Prostate gland (tissue), 2 donors: ENCODE measurements around the gene SUMF1. TPM values are rescaled to one million over a fixed set of nuclear protein-coding genes. Genes with fewer than 3 reads are reported as not detected.
"Not testable (repeated sequence)": the region's sequence is repeated elsewhere in the genome, so short reads cannot be mapped to it uniquely, and the experiment has no call there.

Source experiments
- DNase-seq: peaks from one replicate; pipeline ENCODE4 v3.0.0-alpha.2; 2019; ENCODE audit warnings: low spot score
- H3K27ac ChIP-seq, 2 donors: fragments of 200-600 bp; sonication (generic); 2 replicates each; pipeline ENCODE4 v1.5.1; 2017 to 2019
- H3K27me3 ChIP-seq: fragments of 200-600 bp; sonication (generic); replicated peaks from 2 replicates; pipeline ENCODE4 v1.5.1; 2019; ENCODE audit not compliant: insufficient read depth
- H3K36me3 ChIP-seq, 2 donors: fragments of 200-600 bp; sonication (generic); 1 replicate in 1 of 2; 2 replicates in 1 of 2; pipeline versions ENCODE4 v1.5.1 to v1.8.1; 2017 to 2019
- H3K4me1 ChIP-seq: fragments of 200-600 bp; sonication (generic); replicated peaks from 2 replicates; pipeline ENCODE4 v1.5.1; 2019
- H3K4me3 ChIP-seq, 2 donors: fragments of 200-600 bp; sonication (generic); 2 replicates each; pipeline ENCODE4 v1.5.1; 2017 to 2019
- H3K9me3 ChIP-seq: fragments of 200-600 bp; sonication (generic); 2 replicates; pipeline ENCODE4 v1.5.1; 2017
- CTCF ChIP-seq, 4 experiments: fragments of 200-600 bp in 2 of 4; fragments of 450-650 bp in 2 of 4; sonication (generic) in 2 of 4; IDR thresholded peaks; 1 replicate in 3 of 4; 2 replicates in 1 of 4; pipeline ENCODE4 v1.5.1; 2016 to 2019; ENCODE audit warnings: antibody characterized with exemption in 4 of 4, mild to moderate bottlenecking in 2 of 4, moderate library complexity in 2 of 4
- POLR2A ChIP-seq: fragments of 450-650 bp; IDR thresholded peaks from one replicate; pipeline ENCODE4 v1.6.1; 2016; ENCODE audit warnings: antibody characterized with exemption, mild to moderate bottlenecking
- POLR2AphosphoS5 ChIP-seq: sonication (generic); formaldehyde crosslinking; IDR thresholded peaks from one replicate; pipeline ENCODE4 v1.6.1; 2017; ENCODE audit warnings: antibody characterized with exemption
- WGBS: methylation state at CpG from one replicate; pipeline ENCODE4 v1.1.5; 2018; 5-methylcytosine and 5-hydroxymethylcytosine counted together
- intact Hi-C: fragments of 100-400 bp; cut with DNase I; formaldehyde crosslinking; loops from one replicate; pipeline ENCODE4 v1.14.2; 2022
- total RNA-seq, 2 donors: library from RNA; depleted of rRNA; stranded (reverse); fragments of >200 nt; gene quantifications; one replicate each; pipeline ENCODE4 v1.1.0, GENCODE V29; 2016

SUMF1 gene
- total RNA-seq, 2 donors from 2014 or later, result 58.5 to 59.1 TPM

GRCh38 chr3:4462369-4463040 lies 4.6 kb downstream of the SUMF1 start:
- TF ChIP-seq POLR2AphosphoS5 (no peak), POLR2A (no peak), CTCF (IDR thresholded peaks at IDR 0.05) (no peak)
- no peak overlapping the region for H3K27ac ChIP-seq
- intact Hi-C loops, result no loop called here
- H3K9me3 ChIP-seq, result no peaks in the 10 kb centered on the region
- H3K36me3 ChIP-seq, result no peaks in the 10 kb centered on the region
- 88% methylated on average over 3 of the region's 3 CpGs for WGBS
- no peaks in the 10 kb centered on the region for H3K27me3 ChIP-seq
- no peak overlapping the region for H3K4me3 ChIP-seq
- H3K4me1 ChIP-seq, result no peaks in the 10 kb centered on the region
- DNase-seq, result no peak

GRCh38 chr3:4461468-4462090 lies 5.5 kb downstream of the SUMF1 start:
- H3K4me1 ChIP-seq, result no peaks in the 10 kb centered on the region
- WGBS, result 92% methylated on average over 2 of the region's 2 CpGs
- intact Hi-C loops, result no loop called here
- TF ChIP-seq CTCF (IDR thresholded peaks at IDR 0.05), result no peak
- no peak for TF ChIP-seq POLR2A
- TF ChIP-seq POLR2AphosphoS5, result no peak
- H3K27ac ChIP-seq, result no peak overlapping the region
- H3K36me3 ChIP-seq, result no peaks in the 10 kb centered on the region
- no peaks in the 10 kb centered on the region for H3K27me3 ChIP-seq
- no peak for DNase-seq
- H3K9me3 ChIP-seq, result no peaks in the 10 kb centered on the region
- H3K4me3 ChIP-seq, result no peak overlapping the region

DNA sequence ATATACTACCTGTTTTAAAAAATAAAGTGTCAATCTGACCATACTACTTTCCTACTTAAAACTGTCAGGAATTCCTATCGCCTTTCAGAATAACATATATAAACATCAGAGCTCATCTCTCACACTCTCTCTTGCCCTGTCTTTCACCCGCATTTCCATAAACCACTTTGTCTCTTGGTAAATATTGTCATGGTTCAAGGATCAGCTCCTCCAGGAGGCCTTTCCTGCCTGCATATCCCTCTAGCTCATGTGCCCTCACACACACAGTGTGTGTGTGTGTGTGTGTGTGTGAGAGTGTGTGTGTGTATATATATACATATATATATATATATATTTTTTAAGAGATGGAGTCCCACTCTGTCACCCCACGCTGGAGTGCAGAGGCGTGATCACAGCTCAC lies 6.7 kb downstream of the SUMF1 start:
- Histone ChIP-seq H3K36me3 (no peaks in the 10 kb centered on the region), H3K27me3 (no peaks in the 10 kb centered on the region), H3K4me1 (no peaks in the 10 kb centered on the region), H3K9me3 (no peaks in the 10 kb centered on the region), H3K27ac (no peak overlapping the region), H3K4me3 (no peak overlapping the region)
- no peak for TF ChIP-seq POLR2AphosphoS5
- no peak for TF ChIP-seq CTCF (IDR thresholded peaks at IDR 0.05)
- TF ChIP-seq POLR2A, result no peak
- intact Hi-C loops, result no loop called here
- WGBS, result 86% methylated on average over 4 of the region's 4 CpGs
- no peak for DNase-seq

DNA sequence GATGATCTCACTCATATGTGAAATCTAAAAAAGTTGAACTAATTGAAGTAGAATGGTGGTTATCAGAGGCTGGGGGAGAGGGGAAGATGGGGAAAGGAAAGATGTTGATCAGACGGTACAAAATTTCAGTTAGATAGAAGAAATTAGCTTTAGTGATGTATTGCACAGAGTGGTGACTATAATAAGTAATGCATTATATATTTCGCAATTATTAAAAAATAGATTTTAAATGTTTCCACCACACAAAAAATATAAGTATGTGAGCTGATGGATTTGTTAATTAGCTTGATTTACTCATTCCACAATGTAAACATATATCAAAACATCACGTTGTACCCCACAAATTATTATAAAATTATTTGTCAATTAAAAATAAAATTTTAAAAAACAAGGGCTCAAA lies 8.1 kb downstream of the SUMF1 start:
- WGBS, result 92% methylated on average over 3 of the region's 3 CpGs
- Histone ChIP-seq H3K27me3 (no peaks in the 10 kb centered on the region), H3K27ac (no peak overlapping the region), H3K9me3 (no peaks in the 10 kb centered on the region), H3K4me1 (no peaks in the 10 kb centered on the region), H3K4me3 (no peak overlapping the region), H3K36me3 (no peaks in the 10 kb centered on the region)
- no peak for DNase-seq
- intact Hi-C loops, result no loop called here
- TF ChIP-seq POLR2A, result no peak
- no peak for TF ChIP-seq POLR2AphosphoS5
- TF ChIP-seq CTCF (IDR thresholded peaks at IDR 0.05), result no peak

DNA sequence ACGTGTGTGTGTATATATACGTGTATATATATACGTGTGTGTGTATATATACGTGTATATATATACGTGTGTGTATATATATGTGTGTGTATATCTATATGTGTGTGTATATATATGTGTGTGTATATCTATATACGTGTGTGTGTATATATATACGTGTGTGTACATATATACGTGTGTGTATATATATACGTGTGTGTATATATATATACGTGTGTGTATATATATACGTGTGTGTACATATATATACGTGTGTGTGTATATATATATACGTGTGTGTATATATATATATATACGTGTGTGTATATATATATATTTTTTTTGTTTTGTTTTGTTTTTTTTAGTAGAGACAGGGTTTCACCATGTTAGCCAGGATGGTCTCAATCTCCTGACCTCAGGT lies 10.3 kb downstream of the SUMF1 start:
- H3K4me1 ChIP-seq, H3K36me3 ChIP-seq, H3K4me3 ChIP-seq, intact Hi-C loops, H3K27ac ChIP-seq, H3K27me3 ChIP-seq, H3K9me3 ChIP-seq, DNase-seq: not testable (repeated sequence)
- WGBS, result 82% methylated on average over 14 of the region's 14 CpGs
